B cell (primary cell): ENCODE data around the gene SLC13A3.

ENCODE experiments used
- CTCF ChIP-seq: fragments of 200-600 bp; IDR thresholded peaks from one replicate; pipeline ENCODE4 v1.8.0; 2022; ENCODE audit warnings: antibody characterized with exemption, mild to moderate bottlenecking
- EZH2 ChIP-seq: IDR thresholded peaks from 2 replicates; pipeline ENCODE4 v1.6.1; 2012; ENCODE audit warnings: borderline replicate concordance, low read depth, mild to moderate bottlenecking, moderate library complexity, low read length; ENCODE audit not compliant: insufficient read depth, poor library complexity, severe bottlenecking

GRCh38 chr20:46689754-46690085 is 38.5 kb upstream of the SLC13A3 start:
- TF ChIP-seq CTCF (no peak), EZH2 (no peak)
